ENCODE measurements around the gene TXNDC12. TPM values are rescaled to one million over a fixed set of nuclear protein-coding genes. Genes with fewer than 3 reads are reported as not detected.
A peak's percentile ranks its signal among the peaks of the same experiment; 100 is the strongest.
"Not testable (repeated sequence)": the region's sequence is repeated elsewhere in the genome, so short reads cannot be mapped to it uniquely, and the experiment has no call there.

The TXNDC12 gene
- total RNA-seq (2014; rRNA removed; shearing (Covaris generic); ENCODE audit: low replicate concordance): 46.5 and 49.6 TPM in 2 replicates

- in situ Hi-C loops (cut with HindIII; ENCODE audit: low pct_unique_long_range_greater_than_20kb, low sequenced_read_pairs): no loop called here
- peak; percentile 94 for DNase-seq (ENCODE audit: low read depth)
These were observed at the start of gene TXNDC12 for GRCh38 chr1:52055066-52055865. Gene TXNDC12 (minus strand): TSS chr1:52055191. CDS start chr1:52055096, 95 bp downstream.

- in situ Hi-C loops (cut with HindIII; ENCODE audit: low pct_unique_long_range_greater_than_20kb, low sequenced_read_pairs): no loop called here
- DNase-seq (ENCODE audit: low read depth): no peak
These were observed 47.5 kb upstream of the TXNDC12 start for GRCh38 chr1:52102336-52103013.

GRCh38 chr1:52098139-52098871 is 43.3 kb upstream of the TXNDC12 start:
- DNase-seq (ENCODE audit: low read depth): no peak
- in situ Hi-C loops (cut with HindIII; ENCODE audit: low pct_unique_long_range_greater_than_20kb, low sequenced_read_pairs): no loop called here

- no peak for DNase-seq (ENCODE audit: low read depth)
- in situ Hi-C loops (cut with HindIII; ENCODE audit: low pct_unique_long_range_greater_than_20kb, low sequenced_read_pairs): no loop called here
These were observed 41.2 kb upstream of the TXNDC12 start for GRCh38 chr1:52096216-52096615.

GRCh38 chr1:52094300-52094699 is 39.3 kb upstream of the TXNDC12 start:
- in situ Hi-C loops (cut with HindIII; ENCODE audit: low pct_unique_long_range_greater_than_20kb, low sequenced_read_pairs): not testable (repeated sequence)

GRCh38 chr1:52087892-52088291 is 32.9 kb upstream of the TXNDC12 start:
- in situ Hi-C loops (cut with HindIII; ENCODE audit: low pct_unique_long_range_greater_than_20kb, low sequenced_read_pairs); DNase-seq (ENCODE audit: low read depth): not testable (repeated sequence)

More at GRCh38 chr1:52094300-52094699, 39.3 kb upstream of the TXNDC12 start:
- not testable (repeated sequence) for DNase-seq (ENCODE audit: low read depth)

DNA sequence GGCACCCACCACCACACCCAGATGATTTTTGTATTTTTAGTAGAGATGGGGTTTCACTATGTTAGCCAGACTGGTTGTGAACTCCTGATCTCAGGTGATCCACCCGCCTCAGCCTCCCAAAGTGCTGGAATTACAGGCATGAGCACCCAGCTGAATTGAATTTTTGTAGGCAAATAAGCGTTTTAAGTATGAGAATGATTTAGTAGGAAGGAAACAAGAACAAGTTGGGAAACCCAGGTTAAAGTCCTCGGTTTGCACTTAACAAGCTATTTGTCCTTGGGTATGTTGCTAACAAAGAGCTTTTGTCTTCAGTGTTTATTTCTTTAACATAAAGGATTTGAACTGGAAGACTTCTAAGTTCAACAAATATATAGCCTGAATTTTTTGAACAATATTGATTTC is 25.0 kb upstream of the TXNDC12 start:
- no peak for DNase-seq (ENCODE audit: low read depth)
- in situ Hi-C loops (cut with HindIII; ENCODE audit: low pct_unique_long_range_greater_than_20kb, low sequenced_read_pairs): no loop called here

DNA sequence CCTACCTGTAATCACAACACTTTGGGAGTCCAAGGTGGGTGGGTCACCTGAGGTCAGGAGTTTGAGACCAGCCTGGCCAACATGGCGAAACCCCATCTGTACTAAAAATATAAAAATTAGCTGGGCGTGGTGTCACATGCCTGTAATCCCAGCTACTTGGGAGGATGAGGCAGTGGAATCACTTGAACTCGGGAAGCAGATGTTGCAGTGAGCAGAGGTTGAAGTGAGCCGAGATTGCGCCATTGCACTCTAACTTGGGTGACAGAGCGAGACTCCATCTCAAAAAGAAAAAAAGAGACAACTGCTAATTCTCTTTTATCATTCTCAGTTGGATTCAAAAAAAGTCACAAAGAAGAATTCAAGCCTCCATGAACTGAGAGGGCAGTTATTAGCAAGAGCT is 22.3 kb upstream of the TXNDC12 start:
- in situ Hi-C loops (cut with HindIII; ENCODE audit: low pct_unique_long_range_greater_than_20kb, low sequenced_read_pairs); DNase-seq (ENCODE audit: low read depth): not testable (repeated sequence)

DNA sequence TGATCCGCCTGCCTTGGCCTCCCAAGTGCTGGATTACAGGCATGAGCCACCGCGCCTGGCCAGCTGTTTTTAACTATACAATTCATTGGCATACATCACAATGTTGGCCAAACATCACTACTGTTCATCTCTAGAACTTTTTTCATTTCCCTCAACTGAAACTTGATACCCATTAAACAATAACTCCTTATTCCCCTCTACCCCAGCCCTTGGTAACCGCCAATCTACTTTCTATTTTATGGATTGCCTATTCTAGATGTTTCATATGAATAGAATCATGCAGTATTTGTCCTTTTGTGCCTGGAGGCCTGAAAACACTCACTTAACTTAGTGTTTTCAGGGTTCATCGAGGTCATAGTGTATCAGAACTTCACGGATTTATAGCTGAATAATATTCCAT is 17.3 kb upstream of the TXNDC12 start:
- DNase-seq (ENCODE audit: low read depth): no peak
- in situ Hi-C loops (cut with HindIII; ENCODE audit: low pct_unique_long_range_greater_than_20kb, low sequenced_read_pairs): no loop called here

DNA sequence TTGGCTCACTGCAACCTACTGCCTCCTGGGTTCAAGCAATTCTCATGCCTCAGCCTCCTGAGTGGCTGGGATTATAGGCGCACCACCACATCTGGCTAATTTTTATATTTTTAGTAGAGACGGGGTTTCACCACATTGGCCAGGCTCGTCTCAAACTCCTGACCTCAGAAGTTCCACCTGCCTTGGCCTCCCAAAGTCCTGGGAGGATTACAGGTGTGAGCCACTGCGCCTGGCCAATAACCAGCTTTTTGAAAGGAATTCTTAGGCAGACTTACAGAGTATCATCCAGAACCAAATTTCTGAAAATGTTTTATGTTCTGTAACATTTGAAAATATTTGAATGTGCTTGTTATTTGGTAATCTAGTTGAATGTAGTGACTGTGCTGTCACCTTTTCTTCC is 15.7 kb upstream of the TXNDC12 start:
- in situ Hi-C loops (cut with HindIII; ENCODE audit: low pct_unique_long_range_greater_than_20kb, low sequenced_read_pairs): no loop called here
- no peak for DNase-seq (ENCODE audit: low read depth)

GRCh38 chr1:52063192-52063591 is 8.2 kb upstream of the TXNDC12 start:
- DNase-seq (ENCODE audit: low read depth): no peak
- in situ Hi-C loops (cut with HindIII; ENCODE audit: low pct_unique_long_range_greater_than_20kb, low sequenced_read_pairs): no loop called here

GRCh38 chr1:52060822-52061221 is 5.8 kb upstream of the TXNDC12 start:
- no peak for DNase-seq (ENCODE audit: low read depth)
- in situ Hi-C loops (cut with HindIII; ENCODE audit: low pct_unique_long_range_greater_than_20kb, low sequenced_read_pairs): no loop called here

GRCh38 chr1:52059888-52060287 is 4.9 kb upstream of the TXNDC12 start:
- in situ Hi-C loops (cut with HindIII; ENCODE audit: low pct_unique_long_range_greater_than_20kb, low sequenced_read_pairs): no loop called here
- DNase-seq (ENCODE audit: low read depth): no peak

- in situ Hi-C loops (cut with HindIII; ENCODE audit: low pct_unique_long_range_greater_than_20kb, low sequenced_read_pairs): no loop called here
- DNase-seq (ENCODE audit: low read depth): no peak
These were observed 4.3 kb upstream of the TXNDC12 start for GRCh38 chr1:52059321-52059720.

DNA sequence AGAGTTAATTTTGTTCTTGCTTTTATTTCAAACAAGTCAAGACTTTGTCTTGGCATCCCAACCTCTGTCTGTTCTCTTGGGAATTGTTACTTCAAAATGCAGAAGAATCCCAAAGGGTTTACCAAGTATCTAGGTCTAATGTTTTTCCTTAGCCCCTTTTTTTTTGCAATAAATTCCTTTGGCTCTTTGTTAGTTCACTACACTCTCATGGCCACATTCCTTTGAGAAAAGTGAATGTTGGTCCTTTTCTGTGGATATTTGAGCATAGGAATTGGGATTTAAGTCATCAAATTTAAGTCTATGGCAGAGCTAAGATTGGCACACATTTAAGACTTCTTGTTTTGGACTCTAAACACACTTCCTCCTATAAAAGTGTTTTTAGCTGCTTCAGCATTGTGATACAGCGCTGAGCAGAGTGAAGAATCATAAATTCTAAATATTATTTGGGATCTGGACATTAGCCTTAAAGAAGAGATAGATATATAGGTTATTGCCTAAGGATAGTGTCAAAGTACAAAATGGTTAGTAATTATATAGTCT is 3.0 kb upstream of the TXNDC12 start:
- DNase-seq (ENCODE audit: low read depth): no peak
- in situ Hi-C loops (cut with HindIII; ENCODE audit: low pct_unique_long_range_greater_than_20kb, low sequenced_read_pairs): no loop called here

GRCh38 chr1:52057255-52057654 is 2.3 kb upstream of the TXNDC12 start:
- DNase-seq (ENCODE audit: low read depth): no peak
- in situ Hi-C loops (cut with HindIII; ENCODE audit: low pct_unique_long_range_greater_than_20kb, low sequenced_read_pairs): no loop called here

GRCh38 chr1:52056937-52057231 is 1.9 kb upstream of the TXNDC12 start:
- in situ Hi-C loops (cut with HindIII; ENCODE audit: low pct_unique_long_range_greater_than_20kb, low sequenced_read_pairs): no loop called here
- DNase-seq (ENCODE audit: low read depth): no peak

DNA sequence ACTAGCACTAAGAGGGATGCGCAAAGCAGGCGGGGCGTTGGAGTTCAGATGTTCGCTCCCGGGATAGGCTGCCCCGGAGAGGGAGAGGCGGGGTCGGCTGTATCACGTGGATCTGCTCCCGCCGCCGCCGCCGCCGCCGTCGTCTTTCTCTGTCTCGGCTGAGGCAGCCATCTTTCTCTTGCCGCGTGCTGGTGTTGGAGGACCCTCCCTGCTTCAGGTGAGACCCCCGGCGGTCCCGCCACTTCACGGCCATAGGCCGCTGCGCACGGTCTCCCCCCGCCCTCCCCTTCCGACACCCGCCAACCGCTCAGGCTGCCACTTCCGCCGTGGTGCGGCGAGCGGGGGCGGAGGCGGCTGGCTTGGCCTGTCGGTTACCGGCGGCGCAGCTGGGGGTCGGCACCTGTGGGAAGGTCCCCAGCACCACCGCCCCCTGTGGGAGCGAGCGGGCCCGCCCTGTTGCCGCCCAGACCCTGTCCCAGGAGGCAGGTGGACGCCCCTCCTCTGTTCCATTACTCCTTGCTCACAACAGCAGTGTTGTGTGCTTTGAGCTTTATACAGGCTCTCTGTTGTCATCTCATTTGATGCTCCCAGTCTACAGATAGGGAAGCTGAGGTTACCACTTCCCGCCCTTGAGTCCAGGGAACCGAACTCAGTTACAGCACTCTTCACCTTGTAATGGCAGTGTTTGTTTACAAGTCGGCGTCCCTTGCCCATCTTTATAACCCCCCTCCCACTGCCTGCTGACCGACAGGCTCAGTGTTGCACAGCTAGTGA is 1.4 kb upstream of the TXNDC12 start, which contains the start of gene BTF3L4:
Gene BTF3L4 (plus strand): TSS at position 133 of the 774 bp plus-strand sequence. CDS start 3,553 bp downstream, outside the sequence.
- in situ Hi-C loops (cut with HindIII; ENCODE audit: low pct_unique_long_range_greater_than_20kb, low sequenced_read_pairs): no loop called here

More for the DNA sequence above, 1.4 kb upstream of the TXNDC12 start, which contains the start of gene BTF3L4:
- peak; percentile 91 for DNase-seq (ENCODE audit: low read depth)
